Dermis blood vessel endothelial cell (primary cell): ENCODE results near the gene CDH15. TPM values are rescaled to one million over a fixed set of nuclear protein-coding genes. Genes with fewer than 3 reads are reported as not detected.
A peak's percentile ranks its signal among the peaks of the same experiment; 100 is the strongest.

ENCODE experiments used
- DNase-seq: peaks from one replicate; pipeline ENCODE4 v3.0.0; 2010
- total RNA-seq: library from RNA; depleted of rRNA; stranded (reverse); fragments of >200 nt; gene quantifications from 2 replicates; pipeline ENCODE4 v1.2.3, GENCODE V29; 2014

The CDH15 gene
- total RNA-seq, 1 donor from 2014 or later = not detected

DNA sequence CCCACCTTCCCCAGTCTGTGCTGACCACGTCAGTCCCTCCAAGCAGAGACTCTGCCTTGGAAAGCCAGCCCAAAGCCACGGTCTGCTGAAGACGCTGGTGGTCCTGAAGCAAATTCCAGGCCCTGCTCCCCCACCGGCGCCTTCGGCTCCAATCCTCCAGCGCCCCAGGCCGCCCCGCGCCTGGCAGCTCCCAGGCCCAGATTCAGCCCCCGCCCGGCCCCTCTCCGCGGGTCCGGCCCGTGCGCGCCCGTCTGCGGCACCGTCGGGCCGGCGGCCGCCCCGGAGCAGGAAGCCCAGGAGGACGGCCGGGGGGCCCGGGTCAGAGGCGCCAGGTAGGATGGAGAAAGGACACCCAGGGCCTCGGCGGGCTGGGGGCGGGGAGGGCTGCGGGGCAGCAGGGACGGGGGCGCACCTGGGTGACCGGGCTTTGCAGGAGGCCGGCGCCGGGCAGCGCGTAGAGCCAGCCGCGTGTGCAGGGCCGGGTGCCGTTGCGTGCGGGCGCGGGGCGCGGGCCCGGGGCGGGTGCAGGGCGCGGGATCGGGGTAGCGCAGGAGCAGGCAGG, 29.4 kb downstream of the CDH15 start:
- DNase-seq = no peak

DNA sequence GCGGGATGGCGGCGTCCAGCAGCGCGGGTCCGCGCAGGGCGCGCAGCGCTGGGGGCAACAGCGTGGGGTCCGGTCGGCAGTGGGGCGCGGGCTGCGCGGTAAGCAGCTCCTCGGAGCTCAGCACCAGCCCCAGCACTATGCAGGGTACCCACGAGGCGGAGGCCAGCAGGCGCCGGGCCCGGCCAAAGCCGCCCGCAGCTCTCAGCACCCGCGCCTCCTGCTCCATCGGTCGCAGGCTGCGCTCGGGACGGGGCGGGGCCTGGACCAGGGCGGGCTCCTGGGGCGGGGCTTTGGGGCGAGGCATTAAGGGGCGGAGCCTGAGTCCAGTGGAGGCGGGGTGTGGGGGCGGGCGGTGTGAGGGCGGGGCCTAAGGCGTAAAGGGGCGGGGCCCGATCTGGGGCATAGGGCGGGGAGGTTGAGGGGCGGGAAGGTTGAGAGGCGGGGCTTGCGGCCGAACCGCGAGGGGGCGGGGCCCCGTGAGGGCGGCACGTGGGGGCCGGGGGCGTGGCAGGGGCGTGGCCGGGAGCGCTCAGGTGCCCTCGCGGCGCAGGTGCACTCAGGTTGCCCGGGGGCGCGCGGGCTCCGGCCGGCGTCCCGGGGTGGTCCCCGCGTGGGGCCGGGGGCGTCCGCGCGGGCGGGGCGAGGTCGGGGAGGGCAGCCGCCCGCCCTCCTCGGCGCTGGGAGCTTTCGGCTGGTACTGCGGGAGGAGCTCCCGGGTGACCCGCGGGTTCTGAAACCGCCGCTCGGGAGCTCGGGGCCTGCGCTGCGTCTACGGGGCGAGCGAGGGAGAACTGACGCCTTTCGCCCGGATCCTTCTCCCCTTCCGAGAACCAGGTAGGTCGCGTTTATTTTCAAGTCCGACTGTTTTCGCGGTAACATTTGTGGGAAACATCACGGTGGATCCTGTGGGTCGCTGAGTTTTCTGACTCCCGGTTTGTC, 30.2 kb downstream of the CDH15 start:
- DNase-seq = peak; percentile 72

DNA sequence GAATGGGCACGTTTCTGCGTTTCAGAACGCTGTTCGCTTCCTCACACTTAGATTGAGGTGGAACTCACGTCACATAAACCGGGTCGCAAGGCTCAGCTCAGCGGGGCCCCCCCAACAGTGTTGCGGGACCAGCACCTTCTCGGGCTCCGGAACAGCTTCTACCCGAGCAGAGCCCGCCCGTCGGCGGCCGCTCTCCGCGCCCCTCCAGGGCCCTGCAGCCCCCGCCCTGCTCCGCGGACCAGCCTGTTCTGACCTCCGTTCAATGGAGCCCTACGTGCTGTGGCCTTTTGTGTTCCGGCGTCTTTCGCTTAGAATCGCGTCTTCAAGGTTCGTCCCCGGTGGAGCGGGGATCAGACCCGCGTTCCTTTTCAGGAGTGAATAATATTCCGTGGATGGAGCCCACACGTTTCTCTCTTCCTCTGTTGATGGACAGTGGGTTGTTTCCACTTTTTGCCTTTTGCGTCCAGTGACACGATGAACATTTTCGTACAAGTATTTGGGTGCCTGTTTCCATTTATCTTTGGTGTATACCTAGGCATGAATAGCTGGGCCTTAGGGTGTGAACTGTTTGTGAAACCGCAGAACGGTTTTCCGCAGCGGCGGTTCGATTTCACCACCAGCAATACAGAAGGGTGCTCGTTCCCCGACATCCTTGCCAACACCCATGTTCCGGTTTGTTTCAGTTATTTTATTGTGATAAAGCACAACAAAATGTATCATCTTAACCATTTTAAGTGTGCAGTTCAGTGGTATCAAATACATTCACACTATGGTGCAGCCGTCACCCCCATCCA, 31.1 kb downstream of the CDH15 start:
- DNase-seq = no peak

DNA sequence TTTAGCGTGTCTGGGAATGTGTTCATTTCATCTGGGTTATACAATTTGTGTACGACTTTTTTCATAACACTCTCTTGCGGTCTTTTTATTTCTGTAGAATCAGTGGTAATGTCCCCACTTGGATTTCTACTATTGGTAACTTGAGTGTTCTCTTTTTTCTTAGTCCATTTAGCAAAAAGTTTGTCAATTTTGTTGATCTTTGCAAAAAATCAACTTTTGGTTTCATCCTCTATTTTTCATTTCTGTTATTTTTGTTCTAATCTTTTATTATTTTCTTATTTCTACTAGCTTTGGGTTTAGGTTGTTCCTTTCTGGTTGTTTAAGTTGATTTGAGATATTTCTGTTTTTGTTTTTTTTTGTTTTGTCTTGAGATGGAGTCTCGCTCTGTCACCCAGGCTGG, 36.4 kb downstream of the CDH15 start:
- DNase-seq = no peak

DNA sequence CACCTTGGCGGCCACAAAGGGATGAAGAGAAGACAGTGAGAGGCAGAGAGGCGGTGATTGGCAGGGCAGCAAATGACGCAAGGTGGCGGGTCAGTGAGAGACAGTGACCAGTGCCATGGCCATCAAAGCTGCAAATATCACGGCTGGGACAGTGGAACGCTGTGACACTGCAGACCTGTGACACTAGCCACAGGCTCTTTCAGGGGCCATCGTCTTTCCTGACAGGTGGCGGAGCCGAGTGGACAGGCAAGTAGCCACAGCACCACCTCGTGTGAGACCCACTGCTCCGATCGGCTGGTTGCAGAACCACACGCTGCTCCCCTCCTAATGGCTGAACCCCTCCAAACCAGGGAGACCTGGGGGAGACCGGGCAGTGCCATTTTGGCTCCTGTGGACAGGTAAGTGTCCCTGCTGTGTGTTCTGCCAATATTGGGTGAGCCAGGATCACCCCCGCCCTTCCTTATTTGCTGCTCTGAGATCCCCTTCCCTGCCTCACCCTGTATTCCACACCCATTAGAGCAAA, 38.0 kb downstream of the CDH15 start:
- DNase-seq = no peak

DNA sequence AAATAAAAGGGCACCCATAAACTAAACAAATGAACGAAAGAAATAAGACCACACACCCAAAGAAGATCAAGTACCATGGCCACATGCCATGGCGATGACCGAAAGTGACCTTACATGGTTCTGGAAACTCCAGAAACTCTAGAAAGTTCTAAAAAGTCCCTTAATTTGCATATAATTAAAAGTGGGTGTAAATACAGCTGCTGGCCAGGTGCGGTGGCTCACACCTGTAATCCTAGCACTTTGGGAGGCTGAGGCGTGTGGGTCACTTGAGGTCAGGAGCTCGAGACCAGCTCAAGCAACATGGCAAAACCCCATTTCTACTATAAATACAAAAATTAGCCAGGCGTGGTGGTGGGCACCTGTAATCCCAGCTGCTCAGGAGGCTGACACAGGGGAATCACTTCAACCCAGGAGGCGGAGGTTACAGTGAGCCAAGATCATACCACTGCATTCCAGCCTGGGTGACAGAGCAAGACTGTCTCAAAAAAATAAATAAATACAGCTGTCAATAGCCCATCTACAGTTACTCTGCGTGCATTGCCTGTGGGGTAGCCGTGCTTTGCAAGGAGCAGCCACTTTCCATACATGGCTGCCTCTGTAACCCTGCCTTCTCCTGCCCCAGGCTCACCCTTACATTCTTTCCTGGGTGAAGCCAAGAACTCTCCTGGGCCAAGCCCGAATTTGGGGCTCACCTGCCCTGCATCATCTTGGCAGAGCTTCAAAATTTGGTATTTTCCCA, 38.8 kb downstream of the CDH15 start:
- DNase-seq = no peak

DNA sequence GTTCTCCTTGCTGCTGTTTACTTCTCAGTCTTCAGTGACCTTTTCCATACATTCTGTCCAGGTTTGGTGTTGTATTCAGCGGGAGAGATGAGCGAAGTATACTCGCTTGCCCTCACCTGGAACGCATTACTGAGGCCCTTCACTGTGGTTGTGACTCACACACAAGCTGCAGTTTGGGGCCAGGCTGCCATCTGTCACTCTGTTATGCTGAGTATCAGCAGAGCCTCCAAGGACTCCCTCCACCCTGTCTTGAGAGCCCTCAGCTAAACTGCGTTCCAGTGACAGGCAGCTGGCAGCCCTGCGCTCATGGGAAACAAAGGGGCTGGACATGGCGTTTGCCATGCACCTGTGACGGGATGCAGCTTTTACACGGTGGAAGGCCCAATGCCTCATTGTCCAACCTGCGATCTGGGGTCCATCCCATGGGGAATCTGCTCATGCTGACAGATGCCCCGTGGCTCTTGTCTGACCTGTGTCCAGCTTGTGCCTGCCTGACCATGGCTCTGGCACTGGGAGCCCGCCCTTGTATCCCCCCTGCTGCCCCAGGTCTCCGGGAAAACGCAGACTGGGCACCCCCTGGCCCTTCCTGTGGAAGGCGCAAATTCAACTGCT, 39.5 kb downstream of the CDH15 start:
- DNase-seq = no peak

DNA sequence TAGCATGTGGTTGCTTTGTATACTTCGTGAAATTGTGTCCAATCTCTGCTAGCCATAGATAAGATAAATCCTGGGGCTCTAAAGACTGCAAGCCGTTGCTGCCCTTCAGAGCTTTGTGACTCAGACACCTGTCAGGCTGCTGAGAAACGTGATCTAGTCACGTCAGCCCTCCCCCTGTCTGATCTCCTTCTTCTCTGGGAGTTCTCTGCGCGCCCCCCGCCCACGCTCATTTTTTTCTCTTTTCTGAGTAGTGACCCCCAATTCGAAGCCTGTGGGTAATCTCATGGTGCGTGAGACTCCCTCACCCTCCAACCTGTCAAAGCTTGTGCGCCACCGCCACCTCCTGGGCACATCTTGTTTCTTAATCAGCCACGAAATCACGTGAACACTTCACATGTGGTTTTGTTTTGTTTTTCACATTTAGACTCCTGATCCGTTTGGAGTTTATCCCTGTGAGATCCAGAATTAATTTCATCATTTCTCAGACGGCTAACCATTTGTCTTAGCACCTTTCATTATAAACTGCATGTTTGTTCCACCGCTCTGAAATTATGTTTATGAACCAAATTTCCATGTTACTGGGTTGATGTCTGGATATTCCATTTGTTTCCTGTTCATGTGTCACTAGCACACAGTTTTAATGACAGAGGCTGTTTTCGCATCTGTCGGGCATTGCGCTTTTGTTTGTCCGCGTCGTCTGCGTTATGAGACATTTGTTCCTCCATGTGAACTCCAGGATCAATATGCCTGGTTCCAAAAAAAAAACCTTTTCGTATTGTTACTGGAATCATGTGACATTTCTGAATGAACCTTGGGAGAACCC, 45.0 kb downstream of the CDH15 start:
- peak; percentile 89 for DNase-seq

DNA sequence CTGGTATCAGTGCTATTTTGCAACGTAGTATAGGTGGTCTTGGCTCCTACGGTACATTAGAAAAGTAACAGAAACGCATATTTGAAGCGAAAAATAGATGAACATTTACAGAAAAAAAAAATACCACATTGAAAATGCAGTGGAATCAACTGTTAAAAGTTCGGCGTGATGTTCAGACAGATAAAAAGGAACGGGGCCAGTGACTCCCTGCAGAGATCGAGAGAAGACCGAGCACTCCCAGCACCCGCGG, 45.5 kb downstream of the CDH15 start:
- DNase-seq = no peak

DNA sequence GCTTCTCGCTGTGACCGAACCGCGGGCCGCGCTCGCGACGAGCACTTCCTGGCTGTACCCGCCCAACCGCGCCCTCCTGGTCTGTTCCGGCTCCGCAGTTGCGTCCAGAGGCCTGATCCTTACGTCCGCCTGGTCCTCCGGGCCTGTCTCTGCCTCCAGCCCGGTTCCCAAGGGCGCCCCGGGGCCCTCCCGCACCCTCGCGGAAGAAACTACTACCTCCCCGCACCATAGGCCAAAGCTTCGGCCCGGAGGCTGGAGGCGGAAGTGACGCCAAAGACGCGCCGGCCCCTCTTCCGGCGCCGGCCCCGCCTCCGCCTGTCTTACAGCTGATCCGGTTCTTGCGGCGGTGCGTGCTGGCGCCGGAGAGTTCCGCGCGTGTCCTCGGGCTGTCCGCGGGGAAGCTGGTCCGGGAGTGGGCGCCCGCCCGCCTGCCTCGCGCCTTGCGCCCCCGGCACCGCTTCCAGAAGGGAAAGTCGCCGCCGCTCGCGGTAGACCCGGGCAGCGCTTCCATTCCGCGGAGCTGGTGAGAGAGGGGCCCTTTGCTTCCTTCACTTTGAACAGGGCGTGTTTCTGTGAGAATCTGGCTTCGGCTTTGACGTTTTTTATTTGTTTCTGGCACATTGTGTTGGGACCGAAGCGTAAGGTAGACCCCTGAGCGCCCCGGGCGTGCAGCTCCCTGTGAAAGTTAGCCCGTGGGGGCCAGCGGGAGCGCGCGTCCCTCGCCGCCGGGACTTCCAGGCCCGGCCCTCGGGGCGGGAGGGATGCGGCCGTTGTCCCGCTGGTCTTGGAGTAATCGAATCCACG, 46.0 kb downstream of the CDH15 start, which contains the start of gene ZNF778:
ZNF778 (plus strand) TSS at position 316 of the 804 bp plus-strand sequence. CDS start 3,425 bp downstream, outside the sequence.
- peak; percentile 90 for DNase-seq

DNA sequence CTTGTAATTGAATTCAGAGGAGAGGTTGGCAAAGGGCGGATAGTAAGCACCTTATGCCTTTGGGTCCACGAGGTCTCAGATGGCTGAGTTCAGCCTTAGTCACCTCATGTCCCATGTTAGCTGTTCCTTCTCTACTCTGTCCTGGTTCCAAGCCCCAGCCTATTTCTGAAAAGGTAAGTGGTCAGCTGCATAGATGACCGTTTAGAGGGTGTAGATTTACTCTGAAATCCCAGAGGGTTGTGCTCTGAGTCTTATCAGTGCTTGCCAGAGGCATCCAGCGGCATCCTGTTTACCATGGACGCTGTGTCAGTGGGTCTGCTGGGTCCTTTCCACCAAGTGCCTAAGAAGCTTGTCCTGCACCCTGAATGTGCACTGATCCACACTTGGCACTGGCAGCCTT, 47.8 kb downstream of the CDH15 start:
- no peak for DNase-seq

DNA sequence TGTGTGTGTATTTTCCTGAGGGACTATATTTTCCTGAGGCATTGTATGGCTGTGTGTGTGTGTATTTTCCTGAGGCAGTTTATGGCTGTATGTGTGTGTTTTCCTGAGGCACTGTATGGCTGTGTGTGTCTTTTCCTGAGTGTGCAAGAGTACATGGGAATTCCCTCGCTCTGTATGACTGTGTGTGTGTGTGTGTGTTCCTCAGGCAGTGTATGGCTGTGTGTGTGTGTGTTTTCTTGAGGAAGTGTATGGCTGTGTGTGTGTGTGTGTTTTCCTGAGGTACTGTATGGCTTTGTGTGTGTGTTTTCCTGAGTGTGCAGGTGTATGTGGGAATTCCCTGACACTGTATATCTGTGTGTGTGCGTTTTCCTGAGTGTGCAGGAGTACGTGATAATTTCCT, 50.1 kb downstream of the CDH15 start:
- no peak for DNase-seq

DNA sequence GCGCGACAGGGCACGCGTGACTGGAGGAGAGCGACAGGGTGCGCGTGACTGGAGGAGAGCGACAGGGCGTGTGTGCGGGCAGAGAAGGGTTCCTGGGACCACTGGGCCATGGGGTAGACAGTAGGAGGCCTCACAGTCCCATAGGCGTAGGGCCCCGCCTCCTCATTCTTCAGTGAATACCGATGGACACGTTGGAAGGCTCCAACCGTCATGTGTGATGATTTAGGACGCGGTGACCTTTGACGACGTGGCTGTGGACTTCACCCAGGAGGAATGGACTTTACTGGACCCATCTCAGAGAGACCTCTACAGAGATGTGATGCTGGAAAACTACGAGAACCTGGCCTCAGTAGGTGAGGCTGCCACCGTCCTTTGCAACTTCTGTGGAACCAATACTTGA, 51.4 kb downstream of the CDH15 start:
- no peak for DNase-seq

DNA sequence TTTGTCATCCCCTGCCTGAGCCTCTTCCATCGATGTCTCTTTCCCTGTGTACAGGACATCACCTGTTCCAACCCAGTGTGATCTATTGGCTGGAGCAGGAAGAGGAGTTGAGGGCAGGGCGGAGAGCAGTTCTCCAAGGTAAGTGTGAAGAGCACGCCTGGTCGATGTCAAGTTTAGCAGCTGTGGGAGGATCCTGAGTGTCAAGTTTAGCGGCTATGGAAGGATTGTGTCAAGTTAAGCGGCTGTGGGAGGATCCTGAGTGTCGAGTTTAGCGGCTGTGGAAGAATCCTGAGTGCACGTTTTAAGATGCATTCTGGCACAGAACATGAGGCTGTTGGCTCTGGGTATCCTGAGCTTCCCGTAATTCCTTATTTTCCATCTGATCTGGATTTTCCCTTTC, 53.1 kb downstream of the CDH15 start:
- DNase-seq = no peak

DNA sequence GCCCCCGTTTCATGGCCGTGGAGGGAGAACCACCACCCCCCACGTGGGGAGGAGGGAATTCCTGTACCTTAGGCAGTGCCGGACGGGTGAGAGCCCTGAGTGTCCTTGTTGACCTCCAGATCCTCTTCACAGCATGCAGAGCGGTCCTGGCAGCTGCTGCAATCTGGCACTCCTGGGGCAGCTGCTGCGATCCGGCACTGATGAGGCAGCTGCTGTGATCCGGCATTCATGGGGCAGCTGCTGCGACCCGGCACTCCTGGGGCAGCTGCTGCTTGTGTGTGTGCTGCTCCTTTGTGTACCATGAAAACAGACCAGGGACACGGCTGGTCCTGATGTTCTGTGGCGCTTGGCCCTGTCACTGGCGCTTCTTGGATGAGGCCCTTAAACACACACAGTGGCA, 58.7 kb downstream of the CDH15 start:
- DNase-seq = no peak

DNA sequence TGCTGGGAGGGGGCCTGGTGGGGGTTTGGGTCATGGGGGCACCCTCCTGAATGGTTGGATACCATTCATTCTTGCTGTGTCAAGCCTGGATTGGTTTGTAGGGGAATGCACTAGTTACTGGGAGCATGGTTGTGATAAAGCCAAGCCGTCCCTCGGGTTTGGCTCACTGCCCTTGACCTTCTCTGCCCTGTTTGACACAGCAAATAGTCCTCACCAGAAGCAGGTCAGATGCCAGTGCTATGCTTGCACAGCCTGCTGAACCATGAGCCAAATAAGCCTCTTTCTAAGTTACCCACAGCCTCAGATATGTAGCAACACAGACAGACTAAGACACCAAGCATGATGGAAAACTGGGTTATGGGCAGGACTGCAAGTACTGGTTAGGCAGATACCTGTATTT, 60.6 kb downstream of the CDH15 start:
- no peak for DNase-seq

DNA sequence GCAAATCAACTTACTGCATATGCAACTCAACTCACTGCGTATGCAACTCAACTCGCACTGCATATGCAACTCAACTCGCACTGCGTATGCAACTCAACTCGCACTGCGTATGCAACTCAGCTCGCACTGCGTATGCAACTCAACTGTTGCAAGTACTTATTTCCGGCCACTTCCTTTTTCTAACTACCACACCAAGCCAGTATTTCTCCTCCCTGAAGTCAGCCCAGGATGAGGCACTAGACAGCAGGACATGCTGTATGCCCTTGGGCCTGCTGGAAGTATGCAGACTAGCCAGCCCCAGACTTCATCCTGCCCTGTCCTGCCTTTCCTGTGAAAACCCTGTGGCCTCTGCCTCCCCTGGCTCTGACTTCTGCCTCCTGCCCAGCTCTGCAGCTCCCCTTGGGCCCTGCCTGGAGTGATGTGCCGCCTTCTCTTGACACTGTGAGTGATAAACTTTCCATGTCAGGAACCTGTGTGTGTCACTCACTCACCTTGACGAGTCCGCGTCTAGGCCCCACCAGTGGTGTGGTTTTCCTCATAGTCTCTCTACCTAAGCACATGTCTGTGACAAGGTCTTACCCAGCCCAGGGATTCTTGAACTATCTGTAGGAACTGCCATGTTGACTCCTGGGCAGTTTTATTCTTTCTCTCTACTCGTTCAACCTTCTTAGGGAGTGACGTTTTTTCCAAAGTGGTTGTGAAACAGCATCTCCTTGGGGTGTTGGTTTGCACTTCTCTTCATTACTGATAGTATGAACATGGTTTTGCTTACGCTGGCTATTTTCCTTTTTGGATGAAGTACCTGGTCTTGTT, 62.3 kb downstream of the CDH15 start:
- no peak for DNase-seq

DNA sequence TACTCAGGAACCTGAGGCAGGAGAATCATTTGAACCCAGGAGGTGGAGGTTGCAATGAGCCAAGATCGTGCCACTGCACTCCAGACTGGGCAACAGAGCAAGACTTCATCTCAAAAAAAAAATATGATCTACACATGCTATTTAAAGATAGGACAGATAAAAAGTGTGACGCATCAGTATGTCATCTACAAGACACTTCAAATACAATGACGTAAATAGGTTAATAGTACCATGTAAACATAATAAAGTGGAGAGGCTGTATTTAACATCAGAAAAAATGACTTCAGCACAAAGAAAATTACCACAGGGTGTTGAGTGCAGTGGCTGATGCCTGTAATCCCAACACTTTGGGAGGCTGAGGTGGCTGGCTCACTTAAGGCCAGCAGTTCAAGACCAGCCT, 66.2 kb downstream of the CDH15 start:
- DNase-seq = no peak

DNA sequence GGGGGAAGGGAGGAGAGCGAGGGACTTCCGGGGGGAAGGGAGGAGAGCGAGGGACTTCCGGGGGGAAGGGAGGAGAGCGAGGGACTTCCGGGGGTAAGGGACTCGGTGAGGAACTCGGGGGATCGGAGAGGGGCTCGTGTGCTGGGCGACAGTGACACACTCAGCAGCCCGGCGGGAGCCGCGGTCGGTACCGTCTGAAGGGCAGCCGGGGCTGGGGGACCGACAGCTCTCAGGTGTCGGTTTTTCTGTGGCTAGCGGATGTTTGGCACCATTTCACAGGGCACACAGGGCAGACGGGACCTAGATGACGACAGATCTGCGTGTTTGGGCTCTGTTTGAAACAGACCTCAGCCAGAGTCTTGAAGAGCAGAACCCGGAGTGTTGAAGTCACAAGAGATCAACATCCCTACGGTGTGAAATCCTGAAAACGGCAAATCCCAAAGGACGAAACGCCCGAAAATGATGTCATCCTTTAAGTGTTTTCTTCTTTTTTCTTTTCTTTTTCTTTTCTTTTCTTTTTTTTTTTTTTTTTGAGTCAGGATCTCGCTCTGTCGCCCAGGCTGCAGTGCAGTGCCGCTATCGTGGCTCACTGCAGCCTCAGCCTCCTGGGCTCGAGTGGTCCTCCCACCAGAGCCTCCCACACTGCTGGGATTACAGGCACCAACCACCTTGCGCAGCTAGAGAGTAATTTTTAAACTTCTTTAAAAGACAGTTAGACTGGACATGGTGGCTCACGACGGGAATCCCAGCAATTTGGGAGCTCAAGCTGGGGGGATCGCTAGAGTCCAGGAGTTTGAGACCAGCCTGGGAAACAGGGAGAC, 69.8 kb downstream of the CDH15 start:
- DNase-seq = peak; percentile 60
